GM12878 (cell line): ENCODE data around the gene FSTL4. TPM values are rescaled to one million over a fixed set of nuclear protein-coding genes. Genes with fewer than 3 reads are reported as not detected.

Experiments used
- BCL3 ChIP-seq: IDR thresholded peaks from 2 replicates; pipeline ENCODE4 v1.6.1; 2011; ENCODE audit warnings: borderline replicate concordance, low read depth, mild to moderate bottlenecking, moderate library complexity, low read length; ENCODE audit not compliant: insufficient read depth, poor library complexity, severe bottlenecking
- BCLAF1 ChIP-seq: fragments of 450-650 bp; IDR thresholded peaks from 2 replicates; pipeline ENCODE4 v1.6.1; 2017; ENCODE audit warnings: antibody characterized with exemption, mild to moderate bottlenecking, moderate library complexity
- CHD4 ChIP-seq: fragments of 200-600 bp; sonication (generic); IDR thresholded peaks from 2 replicates; pipeline ENCODE4 v1.6.1; 2016; ENCODE audit warnings: mild to moderate bottlenecking
- E4F1 ChIP-seq: fragments of 450-650 bp; IDR thresholded peaks from 2 replicates; pipeline ENCODE4 v1.6.1; 2018; ENCODE audit warnings: borderline replicate concordance, mild to moderate bottlenecking; ENCODE audit not compliant: partially characterized antibody
- EP300 ChIP-seq, 2 experiments: fragments of 150-350 bp in 1 of 2; IDR thresholded peaks; 2 replicates each; pipeline ENCODE4 v1.6.1; 2011 to 2012; ENCODE audit warnings: low read depth in 2 of 2, low read length in 2 of 2, borderline replicate concordance in 1 of 2, improper control_type of control experiment in 1 of 2, inconsistent platforms in 1 of 2; ENCODE audit not compliant: control insufficient read depth in 1 of 2
- IKZF1 ChIP-seq: fragments of 450-650 bp; conservative IDR thresholded peaks from 2 replicates; pipeline ENCODE4 v1.6.1; 2017; ENCODE audit warnings: antibody characterized with exemption, mild to moderate bottlenecking
- KAT2A ChIP-seq: conservative IDR thresholded peaks from 2 replicates; pipeline ENCODE4 v1.6.1; 2011; ENCODE audit warnings: low read depth, low read length; ENCODE audit not compliant: control insufficient read depth
- KLF5 ChIP-seq: fragments of 450-650 bp; IDR thresholded peaks from 2 replicates; pipeline ENCODE4 v1.6.1; 2014; ENCODE audit warnings: mild to moderate bottlenecking; ENCODE audit not compliant: partially characterized antibody
- MEF2A ChIP-seq: IDR thresholded peaks from 2 replicates; pipeline ENCODE4 v1.6.1; 2011; ENCODE audit warnings: low read depth, mild to moderate bottlenecking, low read length, moderate library complexity; ENCODE audit not compliant: insufficient read depth
- PKNOX1 ChIP-seq: fragments of 450-650 bp; IDR thresholded peaks from 2 replicates; pipeline ENCODE4 v1.6.1; 2016; ENCODE audit warnings: mild to moderate bottlenecking
- RELA ChIP-seq: fragments of 450-650 bp; IDR thresholded peaks from 2 replicates; pipeline ENCODE4 v1.8.0; 2014; ENCODE audit warnings: borderline replicate concordance; ENCODE audit not compliant: partially characterized antibody
- SIX5 ChIP-seq: IDR thresholded peaks from 2 replicates; pipeline ENCODE4 v1.6.1; 2011; ENCODE audit warnings: mild to moderate bottlenecking, low read depth, low read length, moderate library complexity; ENCODE audit not compliant: severe bottlenecking
- SMARCA5 ChIP-seq: fragments of 450-650 bp; IDR thresholded peaks from 2 replicates; pipeline ENCODE4 v1.6.1; 2017; ENCODE audit warnings: mild to moderate bottlenecking
- SMC3 ChIP-seq: IDR thresholded peaks from 2 replicates; pipeline ENCODE4 v1.6.1; 2011; ENCODE audit warnings: low read length, improper control_type of control experiment, borderline replicate concordance
- ZBTB33 ChIP-seq: fragments of 450-650 bp; IDR thresholded peaks from 2 replicates; pipeline ENCODE4 v1.6.1; 2017; ENCODE audit warnings: mild to moderate bottlenecking
- ZZZ3 ChIP-seq: IDR thresholded peaks from 2 replicates; pipeline ENCODE4 v1.6.1; 2011; ENCODE audit warnings: low read depth; ENCODE audit not compliant: control insufficient read depth, insufficient read length
- polyA plus RNA-seq, 11 experiments: library from polyadenylated mRNA; depleted of rRNA in 4 of 11; unstranded in 6 of 11; stranded (reverse) in 5 of 11; fragments of >200 nt; fragmentation: Nextera tagmentation in 4 of 11; fragmentation: Illumina TruSeq in 1 of 11; extraction: Ambion mirVana in 4 of 11; extraction: Trizol in 1 of 11; gene quantifications; 1 replicate in 1 of 11; 2 replicates in 10 of 11; pipeline versions ENCODE4 v1.2.1 to v1.2.3, GENCODE V29; 2011 to 2016; ENCODE audit warnings: inconsistent platforms in 2 of 11, missing spikeins in 2 of 11, low read depth in 1 of 11
- total RNA-seq, 4 experiments: library from RNA; depleted of rRNA in 3 of 4; stranded (reverse); fragments of >200 nt in 3 of 4; fragmentation: Illumina TruSeq in 1 of 4; extraction: Trizol in 1 of 4; gene quantifications; 2 replicates each; pipeline versions ENCODE4 v1.2.1 to v1.2.3, GENCODE V29; 2013 to 2021

Gene FSTL4
- total and polyA plus RNA-seq, 10 of the 15 experiments (the other 5 are each of a cell fraction or from before 2014, with no cell fraction given) = 0.01 to 0.79 (median 0.21) TPM; not detected in 6

GRCh38 chr5:133244242-133244641, 368.1 kb downstream of the FSTL4 start (continued):
- TF ChIP-seq IKZF1 = no peak; the same call in 1 of the 2 replicates
- no peak for TF ChIP-seq SMC3
- TF ChIP-seq SMARCA5 = no peak
- TF ChIP-seq E4F1 = no peak
- no peak for TF ChIP-seq ZZZ3
- TF ChIP-seq BCL3 = no peak
- no peak for TF ChIP-seq ZBTB33
- TF ChIP-seq EP300 (IDR thresholded peaks at IDR 0.05; ENCODE audit: borderline replicate concordance in 1 of 2, control insufficient read depth in 1 of 2, low read depth in 2 of 2, low read length in 2 of 2) = peak in 1 of 2 experiments; percentile 37; a peak in 1 of 4 replicates
- TF ChIP-seq PKNOX1 = no peak
- TF ChIP-seq MEF2A = no peak
- TF ChIP-seq SIX5 = no peak
- no peak for TF ChIP-seq KAT2A
- no peak for TF ChIP-seq CHD4
- TF ChIP-seq BCLAF1 = no peak
- no peak for TF ChIP-seq KLF5
- no peak for TF ChIP-seq RELA
